ENCODE results near the gene APOF.
A peak's percentile ranks its signal among the peaks of the same experiment; 100 is the strongest.
"Not testable (repeated sequence)": the region's sequence is repeated elsewhere in the genome, so short reads cannot be mapped to it uniquely, and the experiment has no call there.

The APOF gene

GRCh38 chr12:56351325-56351724 lies 11.3 kb downstream of the APOF start:
- TF ChIP-seq, protein P1, sequence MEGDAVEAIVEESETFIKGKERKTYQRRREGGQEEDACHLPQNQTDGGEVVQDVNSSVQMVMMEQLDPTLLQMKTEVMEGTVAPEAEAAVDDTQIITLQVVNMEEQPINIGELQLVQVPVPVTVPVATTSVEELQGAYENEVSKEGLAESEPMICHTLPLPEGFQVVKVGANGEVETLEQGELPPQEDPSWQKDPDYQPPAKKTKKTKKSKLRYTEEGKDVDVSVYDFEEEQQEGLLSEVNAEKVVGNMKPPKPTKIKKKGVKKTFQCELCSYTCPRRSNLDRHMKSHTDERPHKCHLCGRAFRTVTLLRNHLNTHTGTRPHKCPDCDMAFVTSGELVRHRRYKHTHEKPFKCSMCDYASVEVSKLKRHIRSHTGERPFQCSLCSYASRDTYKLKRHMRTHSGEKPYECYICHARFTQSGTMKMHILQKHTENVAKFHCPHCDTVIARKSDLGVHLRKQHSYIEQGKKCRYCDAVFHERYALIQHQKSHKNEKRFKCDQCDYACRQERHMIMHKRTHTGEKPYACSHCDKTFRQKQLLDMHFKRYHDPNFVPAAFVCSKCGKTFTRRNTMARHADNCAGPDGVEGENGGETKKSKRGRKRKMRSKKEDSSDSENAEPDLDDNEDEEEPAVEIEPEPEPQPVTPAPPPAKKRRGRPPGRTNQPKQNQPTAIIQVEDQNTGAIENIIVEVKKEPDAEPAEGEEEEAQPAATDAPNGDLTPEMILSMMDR (IDR thresholded peaks at IDR 0.05; ENCODE audit: low read depth, low read length) = no peak
- H3K27me3 ChIP-seq = no peaks in the 10 kb centered on the region
- no peaks in the 10 kb centered on the region for H3K36me3 ChIP-seq
- DNase-seq = no peak
- no peak overlapping the region for H3K4me3 ChIP-seq (ENCODE audit: low read depth, low read length)
- no peaks in the 10 kb centered on the region for H3K4me1 ChIP-seq
- no peaks in the 10 kb centered on the region for H3K9me3 ChIP-seq

DNA sequence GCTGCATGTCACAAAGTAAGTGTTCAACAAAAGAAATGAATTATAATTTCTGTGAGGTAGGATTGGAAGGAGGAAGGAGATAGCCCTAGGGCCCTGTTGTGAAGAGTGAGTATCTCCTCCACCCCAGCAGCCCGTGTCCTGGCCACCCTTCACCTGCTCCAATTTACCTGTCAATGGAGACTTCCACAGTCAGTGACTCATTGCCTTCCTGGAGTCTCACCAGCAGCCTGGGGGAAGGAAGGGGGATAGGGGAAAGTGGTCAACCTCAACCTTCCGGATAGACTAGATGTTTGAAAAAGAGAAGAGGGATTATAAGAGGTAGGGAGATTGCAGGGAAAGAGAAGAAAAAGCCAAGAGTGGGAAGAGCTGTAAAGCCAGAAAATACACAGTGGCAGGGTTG lies 12.0 kb downstream of the APOF start:
- Histone ChIP-seq H3K36me3 (no peaks in the 10 kb centered on the region), H3K4me1 (no peaks in the 10 kb centered on the region), H3K27me3 (no peaks in the 10 kb centered on the region), H3K9me3 (no peaks in the 10 kb centered on the region), H3K4me3 (ENCODE audit: low read depth, low read length) (no peak overlapping the region)
- TF ChIP-seq, protein P1 (IDR thresholded peaks at IDR 0.05; ENCODE audit: low read depth, low read length) = no peak
- DNase-seq = no peak

DNA sequence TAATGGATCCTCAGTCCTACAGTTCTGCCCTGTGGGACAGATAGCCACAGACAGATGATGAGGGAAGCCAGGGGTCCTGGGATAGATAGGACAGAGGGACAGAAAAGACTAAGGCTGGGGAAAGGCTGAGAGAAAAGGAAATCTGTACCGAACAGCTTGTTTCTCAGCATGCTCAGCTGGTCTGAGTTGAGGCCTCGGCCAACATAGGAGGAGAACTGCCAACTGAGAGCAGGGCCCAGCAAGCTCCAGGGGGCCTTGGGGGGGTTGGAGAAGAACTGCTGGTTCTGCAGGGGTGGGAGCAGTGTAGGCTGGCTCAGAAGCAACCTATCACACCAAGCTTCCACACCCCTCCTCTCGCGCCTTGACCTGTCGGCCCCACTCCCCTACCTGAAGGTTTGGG lies 13.9 kb downstream of the APOF start:
- H3K4me1 ChIP-seq = no peaks in the 10 kb centered on the region
- no peaks in the 10 kb centered on the region for H3K9me3 ChIP-seq
- DNase-seq = no peak
- TF ChIP-seq, protein P1 (IDR thresholded peaks at IDR 0.05; ENCODE audit: low read depth, low read length) = no peak
- no peaks in the 10 kb centered on the region for H3K36me3 ChIP-seq
- no peaks in the 10 kb centered on the region for H3K27me3 ChIP-seq
- no peak overlapping the region for H3K4me3 ChIP-seq (ENCODE audit: low read depth, low read length)

GRCh38 chr12:56347255-56347654 lies 15.4 kb downstream of the APOF start:
- not testable (repeated sequence) for H3K36me3 ChIP-seq; H3K9me3 ChIP-seq; H3K4me1 ChIP-seq; H3K4me3 ChIP-seq (ENCODE audit: low read depth, low read length); DNase-seq; H3K27me3 ChIP-seq

GRCh38 chr12:56346675-56347074 lies 16.0 kb downstream of the APOF start:
- Histone ChIP-seq H3K27me3 (no peaks in the 10 kb centered on the region), H3K36me3 (no peaks in the 10 kb centered on the region), H3K4me3 (ENCODE audit: low read depth, low read length) (no peak overlapping the region), H3K4me1 (no peaks in the 10 kb centered on the region), H3K9me3 (no peaks in the 10 kb centered on the region)
- TF ChIP-seq, protein P1 (IDR thresholded peaks at IDR 0.05; ENCODE audit: low read depth, low read length) = peak; percentile 30
- DNase-seq = peak; percentile 43

GRCh38 chr12:56342290-56342689 lies 20.4 kb downstream of the APOF start:
- not testable (repeated sequence) for DNase-seq; H3K9me3 ChIP-seq; H3K4me3 ChIP-seq (ENCODE audit: low read depth, low read length); H3K36me3 ChIP-seq; H3K27me3 ChIP-seq; H3K4me1 ChIP-seq

- no peak for DNase-seq
- Histone ChIP-seq H3K9me3 (no peaks in the 10 kb centered on the region), H3K4me3 (ENCODE audit: low read depth, low read length) (no peak overlapping the region), H3K4me1 (no peaks in the 10 kb centered on the region), H3K36me3 (no peaks in the 10 kb centered on the region), H3K27me3 (no peaks in the 10 kb centered on the region)
- TF ChIP-seq, protein P1 (IDR thresholded peaks at IDR 0.05; ENCODE audit: low read depth, low read length) = no peak
Observed at GRCh38 chr12:56341616-56342015, 21.0 kb downstream of the APOF start.
